Measurements from ENCODE around the gene FYN.

The FYN gene

GRCh38 chr6:111766201-111766857, 106.9 kb downstream of the FYN start:
- no peak for DNase-seq

GRCh38 chr6:111765763-111766162, 107.5 kb downstream of the FYN start:
- no peak for DNase-seq

GRCh38 chr6:111764238-111765175, 108.7 kb downstream of the FYN start:
- DNase-seq = peak; percentile 57

GRCh38 chr6:111763381-111763780, 109.9 kb downstream of the FYN start:
- no peak for DNase-seq

GRCh38 chr6:111761783-111762312, 111.4 kb downstream of the FYN start:
- DNase-seq = peak; percentile 36

GRCh38 chr6:111761212-111761611, 112.0 kb downstream of the FYN start:
- DNase-seq = no peak

GRCh38 chr6:111759836-111760785, 113.1 kb downstream of the FYN start:
- DNase-seq = no peak

GRCh38 chr6:111759331-111759835, 113.9 kb downstream of the FYN start:
- DNase-seq = no peak

GRCh38 chr6:111758608-111759329, 114.5 kb downstream of the FYN start:
- peak; percentile 20 for DNase-seq

GRCh38 chr6:111757342-111757741, 115.9 kb downstream of the FYN start:
- no peak for DNase-seq

- no peak for DNase-seq
These were observed 118.8 kb downstream of the FYN start for GRCh38 chr6:111754423-111754822.

GRCh38 chr6:111753573-111753972, 119.7 kb downstream of the FYN start:
- no peak for DNase-seq

- no peak for DNase-seq
These were observed 120.8 kb downstream of the FYN start for GRCh38 chr6:111752476-111752875.

- DNase-seq = no peak
These were observed 122.2 kb downstream of the FYN start for GRCh38 chr6:111750753-111751673.

- DNase-seq = no peak
These were observed 123.1 kb downstream of the FYN start for GRCh38 chr6:111750153-111750552.

- no peak for DNase-seq
These were observed 125.0 kb downstream of the FYN start for GRCh38 chr6:111748231-111748647.

- no peak for DNase-seq
These were observed 125.4 kb downstream of the FYN start for GRCh38 chr6:111747829-111748228.

- no peak for DNase-seq
These were observed 125.9 kb downstream of the FYN start for GRCh38 chr6:111747396-111747795.

GRCh38 chr6:111746983-111747382, 126.3 kb downstream of the FYN start:
- no peak for DNase-seq

GRCh38 chr6:111745636-111746035, 127.6 kb downstream of the FYN start:
- DNase-seq = no peak

- DNase-seq = no peak
These were observed 128.1 kb downstream of the FYN start for GRCh38 chr6:111745186-111745585.

All from stimulated activated CD4-positive, alpha-beta T cell treated with anti-CD3 and anti-CD28 coated beads, Interleukin-4, amount 100 ng/mL, for 1 hour (primary cell).